Measurements from ENCODE around the gene ANKH. TPM values are rescaled to one million over a fixed set of nuclear protein-coding genes. Genes with fewer than 3 reads are reported as not detected.

Gene ANKH
- total and polyA plus RNA-seq, 10 donors: 9.0 to 87.3 (median 46.7) TPM

- H3K27me3 ChIP-seq (replicated peaks in 1 of 7): no peaks in the 10 kb centered on the region
- H3K9me3 ChIP-seq: no peaks in the 10 kb centered on the region
- H3K36me3 ChIP-seq: peaks cover 0 to 88% (median 22%) of the 10 kb centered on the region in 6 donors
- no peak for DNase-seq
- TF ChIP-seq, protein P1, sequence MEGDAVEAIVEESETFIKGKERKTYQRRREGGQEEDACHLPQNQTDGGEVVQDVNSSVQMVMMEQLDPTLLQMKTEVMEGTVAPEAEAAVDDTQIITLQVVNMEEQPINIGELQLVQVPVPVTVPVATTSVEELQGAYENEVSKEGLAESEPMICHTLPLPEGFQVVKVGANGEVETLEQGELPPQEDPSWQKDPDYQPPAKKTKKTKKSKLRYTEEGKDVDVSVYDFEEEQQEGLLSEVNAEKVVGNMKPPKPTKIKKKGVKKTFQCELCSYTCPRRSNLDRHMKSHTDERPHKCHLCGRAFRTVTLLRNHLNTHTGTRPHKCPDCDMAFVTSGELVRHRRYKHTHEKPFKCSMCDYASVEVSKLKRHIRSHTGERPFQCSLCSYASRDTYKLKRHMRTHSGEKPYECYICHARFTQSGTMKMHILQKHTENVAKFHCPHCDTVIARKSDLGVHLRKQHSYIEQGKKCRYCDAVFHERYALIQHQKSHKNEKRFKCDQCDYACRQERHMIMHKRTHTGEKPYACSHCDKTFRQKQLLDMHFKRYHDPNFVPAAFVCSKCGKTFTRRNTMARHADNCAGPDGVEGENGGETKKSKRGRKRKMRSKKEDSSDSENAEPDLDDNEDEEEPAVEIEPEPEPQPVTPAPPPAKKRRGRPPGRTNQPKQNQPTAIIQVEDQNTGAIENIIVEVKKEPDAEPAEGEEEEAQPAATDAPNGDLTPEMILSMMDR (IDR thresholded peaks at IDR 0.05 in 8 of 11, conservative IDR thresholded peaks at IDR 0.05 in 3 of 11): no peak
- TF ChIP-seq POLR2AphosphoS5 (IDR thresholded peaks at IDR 0.05): peak in 1 of 3 donors; percentile 22
- H3K4me1 ChIP-seq: peaks cover 0 to 22% (median 12%) of the 10 kb centered on the region in 6 donors
- peak overlapping the region in 3 of 8 donors; percentile 31 to 43 (median 41) for H3K27ac ChIP-seq
- 56 to 73% (median 66%) methylated on average over 9 to 14 of the region's 14 CpGs for WGBS, 5 donors
- intact Hi-C loops (cut with DNase I; ENCODE audit: low total_unique reads): no loop called here
- no peak overlapping the region for H3K4me3 ChIP-seq
These were observed 127.0 kb downstream of the ANKH start for GRCh38 chr5:14744296-14745187.

DNA sequence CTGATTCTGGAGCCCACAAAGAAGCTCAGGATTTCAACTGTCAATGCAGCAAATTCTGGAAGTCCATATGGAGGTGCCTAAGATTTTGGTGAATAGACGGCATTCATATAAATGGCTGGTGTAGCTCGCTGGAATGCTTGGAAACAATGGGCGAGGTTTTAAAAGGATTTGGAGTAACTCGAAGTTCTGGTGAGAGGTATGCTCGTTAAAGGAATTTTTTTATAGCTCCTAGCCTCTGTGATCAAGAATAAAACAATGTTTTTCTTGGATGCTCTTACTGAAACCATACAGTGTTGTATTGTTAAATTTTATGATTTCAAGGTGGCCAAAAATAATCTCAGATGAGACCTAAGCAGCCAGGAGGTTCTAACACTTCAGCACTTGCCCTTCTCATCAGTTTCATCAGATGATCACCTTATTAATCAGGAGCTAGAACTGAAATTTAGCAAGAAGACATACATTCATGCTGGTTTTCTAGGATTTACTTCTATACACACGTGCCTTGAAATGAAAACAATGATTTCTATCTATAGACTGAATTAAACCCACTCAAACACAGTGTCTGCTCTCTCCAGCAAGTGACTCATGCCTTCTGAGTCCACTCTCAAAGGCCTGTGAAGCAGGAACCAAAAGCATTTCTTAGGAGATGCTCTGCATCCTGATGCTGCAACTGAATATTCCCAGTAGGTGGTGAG is 127.8 kb downstream of the ANKH start:
- intact Hi-C loops (cut with DNase I; ENCODE audit: low total_unique reads): no loop called here
- WGBS, 5 donors: 93 to 98% (median 94%) methylated on average over 6 of the region's 6 CpGs

GRCh38 chr5:14742498-14742897 is 129.1 kb downstream of the ANKH start:
- Histone ChIP-seq H3K4me1 (peaks cover 0 to 22% (median 12%) of the 10 kb centered on the region in 6 donors), H3K36me3 (peaks cover 0 to 88% (median 18%) of the 10 kb centered on the region in 6 donors), H3K27ac (no peak overlapping the region), H3K9me3 (no peaks in the 10 kb centered on the region), H3K27me3 (replicated peaks in 1 of 7) (no peaks in the 10 kb centered on the region), H3K4me3 (no peak overlapping the region)
- WGBS, 5 donors: 79 to 89% (median 85%) methylated on average over 9 of the region's 9 CpGs
- TF ChIP-seq POLR2A (IDR thresholded peaks at IDR 0.05): no peak
- TF ChIP-seq POLR2AphosphoS5 (IDR thresholded peaks at IDR 0.05): no peak
- TF ChIP-seq, protein P1 (IDR thresholded peaks at IDR 0.05 in 8 of 11, conservative IDR thresholded peaks at IDR 0.05 in 3 of 11): no peak
- intact Hi-C loops (cut with DNase I; ENCODE audit: low total_unique reads): no loop called here
- DNase-seq: no peak

More for the DNA sequence above, 127.8 kb downstream of the ANKH start:
- TF ChIP-seq POLR2AphosphoS5 (IDR thresholded peaks at IDR 0.05): no peak
- TF ChIP-seq POLR2A (IDR thresholded peaks at IDR 0.05): no peak
- H3K4me3 ChIP-seq: no peak overlapping the region
- peaks cover 0 to 22% (median 12%) of the 10 kb centered on the region in 6 donors for H3K4me1 ChIP-seq
- no peaks in the 10 kb centered on the region for H3K27me3 ChIP-seq (replicated peaks in 1 of 7)
- DNase-seq: no peak
- no peak overlapping the region for H3K27ac ChIP-seq
- H3K9me3 ChIP-seq: no peaks in the 10 kb centered on the region
- H3K36me3 ChIP-seq: peaks cover 0 to 88% (median 20%) of the 10 kb centered on the region in 6 donors

GRCh38 chr5:14741801-14742440 is 129.7 kb downstream of the ANKH start:
- no peak overlapping the region for H3K27ac ChIP-seq
- H3K36me3 ChIP-seq: peaks cover 0 to 88% (median 16%) of the 10 kb centered on the region in 6 donors
- intact Hi-C loops (cut with DNase I; ENCODE audit: low total_unique reads): no loop called here
- H3K4me1 ChIP-seq: peaks cover 0 to 22% (median 12%) of the 10 kb centered on the region in 6 donors
- H3K4me3 ChIP-seq: no peak overlapping the region
- DNase-seq: no peak
- H3K9me3 ChIP-seq: no peaks in the 10 kb centered on the region
- TF ChIP-seq POLR2AphosphoS5 (IDR thresholded peaks at IDR 0.05): no peak
- TF ChIP-seq, protein P1 (IDR thresholded peaks at IDR 0.05 in 8 of 11, conservative IDR thresholded peaks at IDR 0.05 in 3 of 11): no peak
- TF ChIP-seq POLR2A (IDR thresholded peaks at IDR 0.05): no peak
- no peaks in the 10 kb centered on the region for H3K27me3 ChIP-seq (replicated peaks in 1 of 7)
- WGBS, 5 donors: 78 to 94% (median 93%) methylated on average over 11 of the region's 11 CpGs
